ENCODE results near the gene YLPM1. TPM values are rescaled to one million over a fixed set of nuclear protein-coding genes. Genes with fewer than 3 reads are reported as not detected.
A peak's percentile ranks its signal among the peaks of the same experiment; 100 is the strongest.

Gene YLPM1
- total and polyA plus RNA-seq, 8 donors: 11.9 to 114 (median 42.9) TPM

GRCh38 chr14:74723134-74723533 is 40.0 kb upstream of the YLPM1 start:
- 94 to 97% (median 95%) methylated on average over 3 of the region's 3 CpGs for WGBS, 5 donors
- TF ChIP-seq EP300 (IDR thresholded peaks at IDR 0.05) (no peak), POLR2A (IDR thresholded peaks at IDR 0.05) (no peak), POLR2AphosphoS5 (IDR thresholded peaks at IDR 0.05) (no peak), CTCF (IDR thresholded peaks at IDR 0.05) (no peak)

GRCh38 chr14:74732387-74732786 is 30.7 kb upstream of the YLPM1 start:
- Histone ChIP-seq H3K9me3 (no peaks in the 10 kb centered on the region), H3K27me3 (no peaks in the 10 kb centered on the region), H3K36me3 (peaks cover 17 to 72% (median 68%) of the 10 kb centered on the region in 4 donors), H3K27ac (no peak overlapping the region), H3K4me1 (peaks cover 0 to 7% (median 0%) of the 10 kb centered on the region in 4 donors), H3K4me3 (no peak overlapping the region)
- WGBS, 5 donors: 54 to 82% (median 66%) methylated on average over 2 of the region's 2 CpGs
- TF ChIP-seq EP300 (IDR thresholded peaks at IDR 0.05) (no peak), CTCF (IDR thresholded peaks at IDR 0.05) (no peak), POLR2AphosphoS5 (IDR thresholded peaks at IDR 0.05) (no peak), POLR2A (IDR thresholded peaks at IDR 0.05) (no peak)
- intact Hi-C loops (cut with DNase I; ENCODE audit: low total_unique reads): no loop called here
- no peak for DNase-seq

More at GRCh38 chr14:74723134-74723533, 40.0 kb upstream of the YLPM1 start:
- Histone ChIP-seq H3K27me3 (no peaks in the 10 kb centered on the region), H3K36me3 (peaks cover 20 to 83% (median 80%) of the 10 kb centered on the region in 4 donors), H3K4me1 (no peaks in the 10 kb centered on the region), H3K9me3 (no peaks in the 10 kb centered on the region), H3K27ac (no peak overlapping the region), H3K4me3 (no peak overlapping the region)
- no peak for DNase-seq
- intact Hi-C loops (cut with DNase I; ENCODE audit: low total_unique reads): no loop called here

GRCh38 chr14:74733221-74733620 is 29.9 kb upstream of the YLPM1 start:
- H3K4me3 ChIP-seq: no peak overlapping the region
- H3K4me1 ChIP-seq: peaks cover 0 to 7% (median 0%) of the 10 kb centered on the region in 4 donors
- WGBS, 5 donors: 84 to 92% (median 87%) methylated on average over 3 of the region's 3 CpGs
- DNase-seq: no peak
- H3K27me3 ChIP-seq: no peaks in the 10 kb centered on the region
- TF ChIP-seq POLR2A (IDR thresholded peaks at IDR 0.05) (no peak), EP300 (IDR thresholded peaks at IDR 0.05) (no peak), POLR2AphosphoS5 (IDR thresholded peaks at IDR 0.05) (no peak), CTCF (IDR thresholded peaks at IDR 0.05) (no peak)
- no peak overlapping the region for H3K27ac ChIP-seq
- peaks cover 17 to 80% (median 75%) of the 10 kb centered on the region in 4 donors for H3K36me3 ChIP-seq
- intact Hi-C loops (cut with DNase I; ENCODE audit: low total_unique reads): no loop called here
- H3K9me3 ChIP-seq: no peaks in the 10 kb centered on the region

- Histone ChIP-seq H3K27ac (no peak overlapping the region), H3K9me3 (no peaks in the 10 kb centered on the region), H3K4me1 (peaks cover 0 to 7% (median 0%) of the 10 kb centered on the region in 4 donors), H3K4me3 (no peak overlapping the region), H3K27me3 (no peaks in the 10 kb centered on the region), H3K36me3 (peaks cover 17 to 99% (median 87%) of the 10 kb centered on the region in 4 donors)
- intact Hi-C loops (cut with DNase I; ENCODE audit: low total_unique reads): no loop called here
- no peak for TF ChIP-seq POLR2A (IDR thresholded peaks at IDR 0.05)
- no peak for TF ChIP-seq POLR2AphosphoS5 (IDR thresholded peaks at IDR 0.05)
- WGBS, 5 donors: 36 to 66% (median 59%) methylated on average over 4 of the region's 4 CpGs
- DNase-seq: peak in 1 of 2 donors; percentile 9
These were observed 28.0 kb upstream of the YLPM1 start for GRCh38 chr14:74735125-74735524.

GRCh38 chr14:74737753-74738325 is 25.3 kb upstream of the YLPM1 start:
- Histone ChIP-seq H3K27me3 (no peaks in the 10 kb centered on the region), H3K4me1 (peaks cover 0 to 7% (median 0%) of the 10 kb centered on the region in 4 donors), H3K9me3 (no peaks in the 10 kb centered on the region), H3K27ac (no peak overlapping the region), H3K36me3 (peaks cover 17 to 74% (median 65%) of the 10 kb centered on the region in 4 donors), H3K4me3 (no peak overlapping the region)
- intact Hi-C loops (cut with DNase I; ENCODE audit: low total_unique reads): no loop called here
- TF ChIP-seq POLR2A (IDR thresholded peaks at IDR 0.05) (no peak), POLR2AphosphoS5 (IDR thresholded peaks at IDR 0.05) (no peak), EP300 (IDR thresholded peaks at IDR 0.05) (no peak), CTCF (IDR thresholded peaks at IDR 0.05) (no peak)
- DNase-seq: no peak
- 93 to 100% (median 97%) methylated on average over 4 of the region's 4 CpGs for WGBS, 5 donors

All from stomach (tissue), 9 donors.